Body of pancreas (tissue), 4 donors: Measurements from ENCODE around the gene C10orf90.

Source experiments
- POLR2A ChIP-seq, 3 donors: fragments of 450-650 bp; IDR thresholded peaks; one replicate each; pipeline ENCODE4 v1.6.1; 2016; ENCODE audit warnings: antibody characterized with exemption in 3 of 3, mild to moderate bottlenecking in 2 of 3
- TF ChIP-seq, protein P1 (sequence below), 7 experiments: fragments of 450-650 bp in 4 of 7; fragments of 200-600 bp in 3 of 7; sonication (generic) in 3 of 7; IDR thresholded peaks; one replicate each; pipeline ENCODE4 v1.5.1; 2016 to 2019; ENCODE audit warnings: antibody characterized with exemption in 7 of 7

GRCh38 chr10:126509182-126509581, 161.3 kb downstream of the C10orf90 start:
- no peak for TF ChIP-seq POLR2A (IDR thresholded peaks at IDR 0.05)
- TF ChIP-seq, protein P1, sequence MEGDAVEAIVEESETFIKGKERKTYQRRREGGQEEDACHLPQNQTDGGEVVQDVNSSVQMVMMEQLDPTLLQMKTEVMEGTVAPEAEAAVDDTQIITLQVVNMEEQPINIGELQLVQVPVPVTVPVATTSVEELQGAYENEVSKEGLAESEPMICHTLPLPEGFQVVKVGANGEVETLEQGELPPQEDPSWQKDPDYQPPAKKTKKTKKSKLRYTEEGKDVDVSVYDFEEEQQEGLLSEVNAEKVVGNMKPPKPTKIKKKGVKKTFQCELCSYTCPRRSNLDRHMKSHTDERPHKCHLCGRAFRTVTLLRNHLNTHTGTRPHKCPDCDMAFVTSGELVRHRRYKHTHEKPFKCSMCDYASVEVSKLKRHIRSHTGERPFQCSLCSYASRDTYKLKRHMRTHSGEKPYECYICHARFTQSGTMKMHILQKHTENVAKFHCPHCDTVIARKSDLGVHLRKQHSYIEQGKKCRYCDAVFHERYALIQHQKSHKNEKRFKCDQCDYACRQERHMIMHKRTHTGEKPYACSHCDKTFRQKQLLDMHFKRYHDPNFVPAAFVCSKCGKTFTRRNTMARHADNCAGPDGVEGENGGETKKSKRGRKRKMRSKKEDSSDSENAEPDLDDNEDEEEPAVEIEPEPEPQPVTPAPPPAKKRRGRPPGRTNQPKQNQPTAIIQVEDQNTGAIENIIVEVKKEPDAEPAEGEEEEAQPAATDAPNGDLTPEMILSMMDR (IDR thresholded peaks at IDR 0.05): no peak
